K562 (cell line): ENCODE results near the gene ZSCAN22. TPM values are rescaled to one million over a fixed set of nuclear protein-coding genes. Genes with fewer than 3 reads are reported as not detected.

Experiments used
- ATAC-seq: fragments of 200-7000 bp; cut with Tn5 transposase; 3 replicates; pipeline ENCODE4 v1.9.1; 2020; ENCODE audit warnings: moderate library complexity
- BruUV-seq: library from RNA; stranded (reverse); fragments of 400-500 nt; replicated peaks from 2 replicates; lab custom pipeline; 2021; lab: Mats Ljungman, UMichigan
- CTCF ChIA-PET: fragments of 300-600 bp; formaldehyde crosslinking; extraction: SDS; loops from one replicate; lab custom pipeline; 2021; ENCODE audit warnings: low intra/inter-chr PET ratio; lab: Yijun Ruan, JAX
- POLR2A ChIA-PET: fragments of 300-600, 350-650 bp; sonication (Branson Sonifier 250); formaldehyde crosslinking; extraction: SDS; loops from one replicate; lab custom pipeline; 2021; ENCODE audit warnings: antibody characterized with exemption, inconsistent platforms; lab: Yijun Ruan, JAX
- DNase-seq, 4 experiments: peaks; one replicate each; pipeline versions ENCODE4 v3.0.0 to v3.0.0-alpha.2; 2011 to 2018; ENCODE audit warnings: low spot score in 3 of 4, mixed read lengths in 3 of 4; ENCODE audit errors: extremely low read depth in 1 of 4
- FAIRE-seq: peaks from 2 replicates; lab custom pipeline; 2011; peaks lifted over from hg19 to GRCh38; lab: Jason Lieb, UNC
- H2AFZ ChIP-seq: 2 replicates; pipeline ENCODE4 v1.6.0; 2011; ENCODE audit warnings: low read depth, low read length, control low read depth, inconsistent platforms
- H3K27ac ChIP-seq: fragments of 200-600 bp; 3 replicates; pipeline ENCODE4 v1.8.0; 2011; ENCODE audit warnings: low read depth, mild to moderate bottlenecking, control low read depth, inconsistent platforms, low read length, moderate library complexity, mixed read lengths; ENCODE audit errors: extremely low read depth
- H3K27me3 ChIP-seq, 2 experiments: fragments of 300-600 bp in 1 of 2; 2 replicates in 1 of 2; 3 replicates in 1 of 2; pipeline versions ENCODE4 v1.6.0 to v1.8.0; 2011; ENCODE audit warnings: inconsistent platforms in 2 of 2, low read length in 2 of 2, mild to moderate bottlenecking in 1 of 2, mixed read lengths in 1 of 2, moderate library complexity in 1 of 2; ENCODE audit not compliant: control insufficient read depth in 2 of 2, insufficient read depth in 2 of 2
- H3K36me3 ChIP-seq: fragments of 300-600 bp; 3 replicates; pipeline ENCODE4 v1.8.0; 2011; ENCODE audit warnings: mild to moderate bottlenecking, low read length, inconsistent platforms; ENCODE audit not compliant: control insufficient read depth, insufficient read depth
- H3K4me1 ChIP-seq, 2 experiments: fragments of 200-600 bp in 1 of 2; replicated peaks in 1 of 2; 2 replicates in 1 of 2; 3 replicates in 1 of 2; pipeline versions ENCODE4 v1.5.1 to v1.8.0; 2011; ENCODE audit warnings: inconsistent platforms in 2 of 2, low read length in 2 of 2, mild to moderate bottlenecking in 1 of 2, mixed read lengths in 1 of 2, moderate library complexity in 1 of 2; ENCODE audit not compliant: control insufficient read depth in 2 of 2, insufficient read depth in 2 of 2
- H3K4me2 ChIP-seq: 2 replicates; pipeline ENCODE4 v1.6.1; 2011; ENCODE audit warnings: low read length, control low read depth, inconsistent platforms, mixed read lengths; ENCODE audit not compliant: insufficient read depth
- H3K4me3 ChIP-seq: fragments of 200-600 bp; sonication (generic), shearing (Covaris generic); 2 replicates; pipeline ENCODE4 v1.5.1; 2016; ENCODE audit warnings: control low read depth, inconsistent platforms
- H3K79me2 ChIP-seq: fragments of 200-600 bp; 3 replicates; pipeline ENCODE4 v1.8.0; 2011; ENCODE audit warnings: low read length, inconsistent platforms; ENCODE audit not compliant: control insufficient read depth, insufficient read depth
- H3K9ac ChIP-seq, 2 experiments: 2 replicates each; pipeline versions ENCODE4 v1.6.0 to v1.6.1; 2011; ENCODE audit warnings: low read depth in 2 of 2, low read length in 2 of 2, control low read depth in 1 of 2, inconsistent platforms in 1 of 2, mild to moderate bottlenecking in 1 of 2, mixed read lengths in 1 of 2; ENCODE audit not compliant: insufficient read depth in 1 of 2
- H3K9me1 ChIP-seq: one replicate; pipeline ENCODE4 v1.6.0; 2011; ENCODE audit warnings: inconsistent platforms, mild to moderate bottlenecking, low read length, moderate library complexity; ENCODE audit not compliant: control insufficient read depth, insufficient read depth
- H3K9me3 ChIP-seq: replicated peaks from 2 replicates; pipeline ENCODE4 v1.5.1; 2011; ENCODE audit warnings: low read depth, low read length, inconsistent platforms; ENCODE audit not compliant: control insufficient read depth, insufficient read depth
- H4K20me1 ChIP-seq: replicated peaks from 2 replicates; pipeline ENCODE4 v1.6.1; 2011; ENCODE audit warnings: low read length, inconsistent platforms, mixed read lengths; ENCODE audit not compliant: control insufficient read depth, insufficient read depth
- DNMT1 ChIP-seq: fragments of 450-650 bp; IDR thresholded peaks from 2 replicates; pipeline ENCODE4 v1.6.1; 2016; ENCODE audit warnings: antibody characterized with exemption, mild to moderate bottlenecking
- GTF2A2 ChIP-seq: IDR thresholded peaks from 2 replicates; pipeline ENCODE4 v1.6.1; 2016; ENCODE audit warnings: mild to moderate bottlenecking, missing genetic modification characterization, missing compliant biosample characterization
- MNT ChIP-seq, 2 experiments: fragments of 450-650 bp; conservative IDR thresholded peaks; 2 replicates each; pipeline ENCODE4 v1.6.1; 2017; ENCODE audit warnings: mild to moderate bottlenecking in 2 of 2, moderate library complexity in 2 of 2
- NRF1 ChIP-seq, 2 experiments: fragments of 450-650 bp; IDR thresholded peaks in 1 of 2; conservative IDR thresholded peaks in 1 of 2; 2 replicates each; pipeline ENCODE4 v1.6.1; 2014; ENCODE audit warnings: mild to moderate bottlenecking in 2 of 2
- RAD51 ChIP-seq: fragments of 450-650 bp; IDR thresholded peaks from 2 replicates; pipeline ENCODE4 v1.7.1; 2016; ENCODE audit warnings: low read depth, mild to moderate bottlenecking, borderline replicate concordance
- RBM39 ChIP-seq: fragments of 200-400 bp; formaldehyde crosslinking; optimal IDR thresholded peaks from 2 replicates; pipeline ENCODE3; 2018; ENCODE audit warnings: low read depth, low read length
- STAT6 ChIP-seq: sonication (generic); formaldehyde crosslinking; IDR thresholded peaks from 2 replicates; pipeline ENCODE4 v1.8.1; 2023; ENCODE audit warnings: mild to moderate bottlenecking, missing genetic modification reagents
- ZBTB1 ChIP-seq: sonication (generic); formaldehyde crosslinking; IDR thresholded peaks from 2 replicates; pipeline ENCODE4 v1.8.1; 2023; ENCODE audit warnings: missing genetic modification reagents, low read depth, mild to moderate bottlenecking, borderline replicate concordance
- ZNF778 ChIP-seq: fragments of 450-650 bp; formaldehyde crosslinking; IDR thresholded peaks from 2 replicates; pipeline ENCODE4 v1.4.0; 2020; ENCODE audit warnings: mild to moderate bottlenecking, moderate library complexity
- WGBS: fragments of 100-300 bp; shearing (Covaris generic); methylation state at CpG from one replicate; pipeline ENCODE4 v1.1.6; 2016; ENCODE audit warnings: low coverage, mixed read lengths; ENCODE audit not compliant: insufficient coverage; ENCODE audit errors: missing lambda C conversion rate; 5-methylcytosine and 5-hydroxymethylcytosine counted together
- in situ Hi-C: fragments of 300-500 bp; cut with MboI; formaldehyde crosslinking; loops from 4 replicates; pipeline ENCODE4 v1.15.0; 2018; ENCODE audit warnings: inconsistent platforms, mixed read lengths
- intact Hi-C: fragments of 100-400 bp; cut with micrococcal nuclease; formaldehyde crosslinking; loops from 2 replicates; pipeline ENCODE4 v1.14.2; 2022
- polyA plus RNA-seq, 8 experiments: library from polyadenylated mRNA; depleted of rRNA in 4 of 8; stranded (reverse) in 5 of 8; unstranded in 3 of 8; fragments of >200 nt; fragmentation: Nextera tagmentation in 2 of 8; fragmentation: Illumina TruSeq in 1 of 8; extraction: Ambion mirVana in 2 of 8; extraction: Trizol in 1 of 8; gene quantifications; 2 replicates each; pipeline versions ENCODE4 v1.2.1 to v1.2.3, GENCODE V29; 2011 to 2014; ENCODE audit warnings: inconsistent platforms in 1 of 8, missing spikeins in 1 of 8
- total RNA-seq, 7 experiments: library from RNA; depleted of rRNA in 6 of 7; stranded (reverse); fragments of >200 nt in 6 of 7; fragmentation: Illumina TruSeq in 2 of 7; extraction: Trizol in 2 of 7; gene quantifications; 2 replicates each; pipeline versions ENCODE4 v1.2.1 to v1.2.3, GENCODE V29; 2011 to 2021; ENCODE audit warnings: low replicate concordance in 1 of 7
- TF ChIP-seq, protein P1 (sequence below): sonication (generic); formaldehyde crosslinking; IDR thresholded peaks from 2 replicates; pipeline ENCODE4 v1.8.0; 2022; ENCODE audit warnings: mild to moderate bottlenecking, missing genetic modification reagents
- TF ChIP-seq, protein P2 (sequence below): fragments of 450-650 bp; IDR thresholded peaks from 2 replicates; pipeline ENCODE4 v1.6.1; 2016; ENCODE audit warnings: low read depth, mild to moderate bottlenecking, moderate library complexity
- TF ChIP-seq, protein P3 (sequence below), 2 experiments: fragments of 450-650 bp in 1 of 2; sonication (generic) in 1 of 2; formaldehyde crosslinking in 1 of 2; IDR thresholded peaks in 1 of 2; conservative IDR thresholded peaks in 1 of 2; 2 replicates each; pipeline versions ENCODE4 v1.6.1 to v1.8.1; 2016 to 2023; ENCODE audit warnings: mild to moderate bottlenecking in 2 of 2, moderate library complexity in 2 of 2, inconsistent platforms in 1 of 2, missing genetic modification reagents in 1 of 2

The ZSCAN22 gene
- total and polyA plus RNA-seq, 9 of the 15 experiments (the other 6 are each of a cell fraction or from before 2014, with no cell fraction given) = 0.98 to 5.3 (median 3.0) TPM

DNA sequence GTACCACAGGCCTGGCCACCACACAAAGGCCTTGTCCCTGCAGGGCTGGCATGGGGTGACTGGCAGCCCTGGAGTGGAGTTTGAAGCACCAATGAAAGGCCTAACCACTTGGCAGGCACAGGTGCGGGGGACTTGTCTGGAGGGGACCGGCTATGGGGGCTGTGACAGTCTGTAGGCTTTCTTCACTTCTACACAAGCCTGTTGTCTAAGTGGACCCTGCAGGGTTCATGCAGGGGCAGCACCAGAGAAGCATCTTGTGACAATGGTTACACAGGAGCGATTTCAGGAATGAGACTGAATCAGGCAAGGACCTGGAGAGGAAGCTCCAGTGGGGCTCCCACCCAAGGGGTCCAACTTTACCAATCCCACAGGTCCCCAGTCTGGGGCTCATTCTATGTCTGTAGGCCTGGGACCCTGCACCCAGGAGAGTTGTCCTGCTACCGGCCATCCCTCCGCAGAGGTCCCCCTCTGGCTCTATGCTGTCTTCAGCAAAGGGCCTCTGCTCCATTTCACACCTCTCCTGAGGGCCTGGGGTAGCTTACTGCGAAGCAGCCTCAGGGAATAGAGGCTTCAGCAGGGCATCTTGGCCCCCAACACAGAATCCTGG, 56.3 kb downstream of the ZSCAN22 start:
- DNase-seq = no peak
- CTCF ChIA-PET = no interaction called here
- H3K4me2 ChIP-seq = no peak overlapping the region
- in situ Hi-C loops = no loop called here
- H3K9me1 ChIP-seq = no peaks in the 10 kb centered on the region
- peaks cover 44% of the 10 kb centered on the region for H3K79me2 ChIP-seq
- H3K9ac ChIP-seq = peak overlapping the region in 1 of 2 experiments; percentile 77; a peak in 2 of 4 replicates
- 85% methylated on average over 6 of the region's 6 CpGs for WGBS
- H3K4me3 ChIP-seq = no peak overlapping the region
- no peak overlapping the region for H2AFZ ChIP-seq
- H3K27ac ChIP-seq = no peak overlapping the region
- ATAC-seq = no peak
- H3K4me1 ChIP-seq = peaks cover 22 to 51% of the 10 kb centered on the region in 2 experiments
- peaks cover 8% of the 10 kb centered on the region; the same call in 2 of the 3 replicates for H3K36me3 ChIP-seq
- H3K9me3 ChIP-seq = no peaks in the 10 kb centered on the region
- FAIRE-seq = no peak
- H3K27me3 ChIP-seq = no peaks in the 10 kb centered on the region
- intact Hi-C loops = no loop called here
- BruUV-seq = no TSS peak
- peaks cover 7% of the 10 kb centered on the region for H4K20me1 ChIP-seq
- POLR2A ChIA-PET = interaction anchor here (0.9 kb wide), 2 partner anchors 11 to 19 kb away, joined by 3 to 5 read pairs; no protein-coding TSS in a partner anchor
- TF ChIP-seq MNT (conservative IDR thresholded peaks at IDR 0.05) = no peak
- TF ChIP-seq RAD51 = no peak
- TF ChIP-seq STAT6 = no peak
- no peak for TF ChIP-seq RBM39
- TF ChIP-seq DNMT1 = no peak
- no peak for TF ChIP-seq NRF1 (conservative IDR thresholded peaks at IDR 0.05 in 1 of 2, IDR thresholded peaks at IDR 0.05 in 1 of 2)
- TF ChIP-seq GTF2A2 (tag) = no peak
- TF ChIP-seq, protein P1, sequence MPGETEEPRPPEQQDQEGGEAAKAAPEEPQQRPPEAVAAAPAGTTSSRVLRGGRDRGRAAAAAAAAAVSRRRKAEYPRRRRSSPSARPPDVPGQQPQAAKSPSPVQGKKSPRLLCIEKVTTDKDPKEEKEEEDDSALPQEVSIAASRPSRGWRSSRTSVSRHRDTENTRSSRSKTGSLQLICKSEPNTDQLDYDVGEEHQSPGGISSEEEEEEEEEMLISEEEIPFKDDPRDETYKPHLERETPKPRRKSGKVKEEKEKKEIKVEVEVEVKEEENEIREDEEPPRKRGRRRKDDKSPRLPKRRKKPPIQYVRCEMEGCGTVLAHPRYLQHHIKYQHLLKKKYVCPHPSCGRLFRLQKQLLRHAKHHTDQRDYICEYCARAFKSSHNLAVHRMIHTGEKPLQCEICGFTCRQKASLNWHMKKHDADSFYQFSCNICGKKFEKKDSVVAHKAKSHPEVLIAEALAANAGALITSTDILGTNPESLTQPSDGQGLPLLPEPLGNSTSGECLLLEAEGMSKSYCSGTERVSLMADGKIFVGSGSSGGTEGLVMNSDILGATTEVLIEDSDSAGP = no peak
- TF ChIP-seq, protein P2, sequence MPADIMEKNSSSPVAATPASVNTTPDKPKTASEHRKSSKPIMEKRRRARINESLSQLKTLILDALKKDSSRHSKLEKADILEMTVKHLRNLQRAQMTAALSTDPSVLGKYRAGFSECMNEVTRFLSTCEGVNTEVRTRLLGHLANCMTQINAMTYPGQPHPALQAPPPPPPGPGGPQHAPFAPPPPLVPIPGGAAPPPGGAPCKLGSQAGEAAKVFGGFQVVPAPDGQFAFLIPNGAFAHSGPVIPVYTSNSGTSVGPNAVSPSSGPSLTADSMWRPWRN = no peak
- no peak for TF ChIP-seq ZNF778
- TF ChIP-seq, protein P3, sequence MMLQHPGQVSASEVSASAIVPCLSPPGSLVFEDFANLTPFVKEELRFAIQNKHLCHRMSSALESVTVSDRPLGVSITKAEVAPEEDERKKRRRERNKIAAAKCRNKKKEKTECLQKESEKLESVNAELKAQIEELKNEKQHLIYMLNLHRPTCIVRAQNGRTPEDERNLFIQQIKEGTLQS (IDR thresholded peaks at IDR 0.05) = no peak
- TF ChIP-seq, protein P3 (CRISPR knock-in tag; conservative IDR thresholded peaks at IDR 0.05) = no peak
- no peak for TF ChIP-seq ZBTB1
